ENCODE measurements around the gene ARFRP1.

ARFRP1 gene

DNA sequence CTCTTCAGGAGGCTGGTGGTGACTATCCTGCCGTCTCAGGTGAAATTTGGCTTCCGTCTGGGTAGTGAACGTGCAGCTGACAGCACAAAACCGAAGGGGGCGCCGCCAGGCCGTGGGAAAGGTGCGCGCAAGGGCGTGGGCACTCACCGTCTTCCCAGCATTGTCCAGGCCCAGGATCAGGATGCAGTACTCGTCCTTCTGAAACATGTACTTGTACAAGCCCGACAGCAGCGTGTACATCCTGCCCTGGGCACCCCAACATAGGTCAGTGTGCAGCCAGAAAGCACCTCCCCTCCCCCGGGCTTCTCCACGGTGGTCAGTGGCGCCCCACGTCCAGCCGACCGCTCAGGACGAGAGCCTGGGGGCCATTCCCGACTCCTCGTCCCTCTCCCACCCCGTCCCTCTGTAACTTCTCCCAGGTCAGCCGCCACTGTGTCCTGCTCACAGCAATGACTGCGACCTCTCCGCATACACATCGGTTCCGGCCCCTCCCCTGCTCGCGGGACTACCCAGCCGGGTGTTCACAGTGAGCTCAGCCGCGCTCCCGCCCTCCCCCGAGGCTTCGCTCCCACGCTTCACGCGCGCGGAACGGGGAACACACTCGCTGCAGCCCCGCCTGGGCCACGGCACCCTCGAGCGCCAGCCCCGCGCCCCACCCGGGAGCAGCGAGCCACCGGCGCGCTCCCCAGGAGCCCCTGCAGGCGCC lies 771 bp downstream of the ARFRP1 start:
- peak overlapping the region; percentile 94 for H3K9ac ChIP-seq (ENCODE audit: low read length)
- H3K36me3 ChIP-seq (ENCODE audit: insufficient read depth, low read length), result peaks cover 59% of the 10 kb centered on the region
- TF ChIP-seq, protein P1, sequence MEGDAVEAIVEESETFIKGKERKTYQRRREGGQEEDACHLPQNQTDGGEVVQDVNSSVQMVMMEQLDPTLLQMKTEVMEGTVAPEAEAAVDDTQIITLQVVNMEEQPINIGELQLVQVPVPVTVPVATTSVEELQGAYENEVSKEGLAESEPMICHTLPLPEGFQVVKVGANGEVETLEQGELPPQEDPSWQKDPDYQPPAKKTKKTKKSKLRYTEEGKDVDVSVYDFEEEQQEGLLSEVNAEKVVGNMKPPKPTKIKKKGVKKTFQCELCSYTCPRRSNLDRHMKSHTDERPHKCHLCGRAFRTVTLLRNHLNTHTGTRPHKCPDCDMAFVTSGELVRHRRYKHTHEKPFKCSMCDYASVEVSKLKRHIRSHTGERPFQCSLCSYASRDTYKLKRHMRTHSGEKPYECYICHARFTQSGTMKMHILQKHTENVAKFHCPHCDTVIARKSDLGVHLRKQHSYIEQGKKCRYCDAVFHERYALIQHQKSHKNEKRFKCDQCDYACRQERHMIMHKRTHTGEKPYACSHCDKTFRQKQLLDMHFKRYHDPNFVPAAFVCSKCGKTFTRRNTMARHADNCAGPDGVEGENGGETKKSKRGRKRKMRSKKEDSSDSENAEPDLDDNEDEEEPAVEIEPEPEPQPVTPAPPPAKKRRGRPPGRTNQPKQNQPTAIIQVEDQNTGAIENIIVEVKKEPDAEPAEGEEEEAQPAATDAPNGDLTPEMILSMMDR (IDR thresholded peaks at IDR 0.05; ENCODE audit: low read length), result peak; percentile 80
- no peak for TF ChIP-seq EZH2 (IDR thresholded peaks at IDR 0.05; ENCODE audit: borderline replicate concordance, low read length)
- H3K79me2 ChIP-seq (ENCODE audit: insufficient read depth, low read length), result peaks cover 3% of the 10 kb centered on the region
- no peak overlapping the region for H2AFZ ChIP-seq (ENCODE audit: low read length)
- H3K27me3 ChIP-seq (ENCODE audit: insufficient read depth, low read length), result no peaks in the 10 kb centered on the region
- H3K4me2 ChIP-seq (ENCODE audit: low read length), result peak overlapping the region; percentile 99
- H3K9me3 ChIP-seq (ENCODE audit: low read length), result peaks cover 5% of the 10 kb centered on the region
- no peaks in the 10 kb centered on the region for H3K9me2 ChIP-seq (ENCODE audit: low read depth, low read length)
- H3K4me1 ChIP-seq (ENCODE audit: insufficient read depth, low read length, severe bottlenecking), result peaks cover 21% of the 10 kb centered on the region
- H3K27ac ChIP-seq (ENCODE audit: low read depth, low read length, poor library complexity, severe bottlenecking), result no peak overlapping the region
- H3K4me3 ChIP-seq (ENCODE audit: low read depth, low read length, poor library complexity, severe bottlenecking), result peak overlapping the region; percentile 97
- no peaks in the 10 kb centered on the region for H4K20me1 ChIP-seq (ENCODE audit: insufficient read depth, low read length)
- no peaks in the 10 kb centered on the region for H3F3A ChIP-seq (ENCODE audit: insufficient read depth, low read length)

GRCh38 chr20:63706027-63706695 lies 1.6 kb downstream of the ARFRP1 start:
- Histone ChIP-seq H3K9me2 (ENCODE audit: low read depth, low read length) (no peaks in the 10 kb centered on the region), H3K9ac (ENCODE audit: low read length) (peak overlapping the region; percentile 94; the same call in 1 of the 2 replicates), H3K9me3 (ENCODE audit: low read length) (0 out of 2 replicates have a peak, but pooled peaks cover under 1% of the 10 kb centered on the region), H3K4me1 (ENCODE audit: insufficient read depth, low read length, severe bottlenecking) (peaks cover 21% of the 10 kb centered on the region), H3F3A (ENCODE audit: insufficient read depth, low read length) (no peaks in the 10 kb centered on the region), H3K27me3 (ENCODE audit: insufficient read depth, low read length) (no peaks in the 10 kb centered on the region), H4K20me1 (ENCODE audit: insufficient read depth, low read length) (no peaks in the 10 kb centered on the region), H3K4me2 (ENCODE audit: low read length) (peak overlapping the region; percentile 99), H3K79me2 (ENCODE audit: insufficient read depth, low read length) (peaks cover 3% of the 10 kb centered on the region; the same call in 1 of the 2 replicates), H3K4me3 (ENCODE audit: low read depth, low read length, poor library complexity, severe bottlenecking) (peak overlapping the region; percentile 97), H2AFZ (ENCODE audit: low read length) (no peak overlapping the region), H3K36me3 (ENCODE audit: insufficient read depth, low read length) (peaks cover 50% of the 10 kb centered on the region), H3K27ac (ENCODE audit: low read depth, low read length, poor library complexity, severe bottlenecking) (no peak overlapping the region)
- TF ChIP-seq, protein P1 (IDR thresholded peaks at IDR 0.05; ENCODE audit: low read length), result no peak
- no peak for TF ChIP-seq EZH2 (IDR thresholded peaks at IDR 0.05; ENCODE audit: borderline replicate concordance, low read length)

DNA sequence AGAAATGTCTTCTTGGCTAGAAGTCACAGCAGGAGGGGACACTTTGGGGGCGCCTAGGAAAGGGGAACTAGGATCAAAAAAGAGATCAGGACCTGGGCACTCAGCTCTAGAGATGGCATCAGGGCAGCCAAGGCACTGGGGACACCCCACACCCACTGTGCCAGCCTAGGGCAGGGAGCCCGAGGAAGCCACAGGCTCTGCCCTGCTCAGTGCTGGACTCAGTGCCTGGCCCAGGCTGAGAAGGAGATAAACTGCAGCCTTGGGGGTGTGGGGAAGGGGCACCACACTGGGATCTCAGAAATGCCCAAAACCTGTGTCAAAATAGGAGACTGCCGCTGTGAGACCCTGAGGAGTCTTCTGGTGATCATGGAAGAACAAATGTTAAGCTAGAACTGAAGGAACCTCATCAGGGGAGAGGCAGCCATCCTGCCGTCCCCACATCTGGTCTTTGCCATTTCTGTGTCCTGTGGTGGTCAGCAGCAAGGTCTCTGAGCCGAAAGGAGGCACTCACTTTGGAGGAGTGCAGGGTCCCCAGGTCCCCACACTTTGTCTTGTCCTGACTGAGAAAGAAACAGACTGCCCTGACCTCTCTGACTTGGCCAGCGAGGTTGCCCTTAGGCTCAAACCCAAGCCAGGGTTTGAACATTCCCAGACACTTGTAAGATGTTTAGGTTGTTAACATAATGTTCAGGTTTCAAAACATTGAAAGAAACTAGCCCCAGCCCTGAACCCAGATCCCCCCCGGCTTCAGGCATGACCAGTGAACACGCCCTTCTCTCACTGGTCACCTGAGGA lies 2.3 kb downstream of the ARFRP1 start:
- Histone ChIP-seq H3K27me3 (ENCODE audit: insufficient read depth, low read length) (no peaks in the 10 kb centered on the region), H2AFZ (ENCODE audit: low read length) (no peak overlapping the region), H3K4me3 (ENCODE audit: low read depth, low read length, poor library complexity, severe bottlenecking) (no peak overlapping the region), H3K4me2 (ENCODE audit: low read length) (no peak overlapping the region), H3K36me3 (ENCODE audit: insufficient read depth, low read length) (peaks cover 43% of the 10 kb centered on the region), H4K20me1 (ENCODE audit: insufficient read depth, low read length) (no peaks in the 10 kb centered on the region), H3K27ac (ENCODE audit: low read depth, low read length, poor library complexity, severe bottlenecking) (no peak overlapping the region), H3K9me3 (ENCODE audit: low read length) (no peaks in the 10 kb centered on the region), H3K9ac (ENCODE audit: low read length) (no peak overlapping the region), H3K9me2 (ENCODE audit: low read depth, low read length) (no peaks in the 10 kb centered on the region), H3K4me1 (ENCODE audit: insufficient read depth, low read length, severe bottlenecking) (peaks cover 21% of the 10 kb centered on the region), H3K79me2 (ENCODE audit: insufficient read depth, low read length) (peaks cover 3% of the 10 kb centered on the region; the same call in 1 of the 2 replicates), H3F3A (ENCODE audit: insufficient read depth, low read length) (no peaks in the 10 kb centered on the region)
- TF ChIP-seq, protein P1 (IDR thresholded peaks at IDR 0.05; ENCODE audit: low read length), result no peak
- no peak for TF ChIP-seq EZH2 (IDR thresholded peaks at IDR 0.05; ENCODE audit: borderline replicate concordance, low read length)
